ENCODE measurements around the gene TPT1. TPM values are rescaled to one million over a fixed set of nuclear protein-coding genes. Genes with fewer than 3 reads are reported as not detected.
"Not testable (repeated sequence)": the region's sequence is repeated elsewhere in the genome, so short reads cannot be mapped to it uniquely, and the experiment has no call there.

Gene TPT1
- 2,752 TPM for total RNA-seq

- peak; percentile 98 to 99 for DNase-seq (ENCODE audit: low spot score in 2 of 2)
- no peak for FAIRE-seq
Observed at GRCh38 chr13:45341034-45341798, at the start of gene TPT1. Gene TPT1, minus strand, starts transcription at chr13:45341183. Its CDS starts 114 bp downstream, at chr13:45341069.

GRCh38 chr13:45390348-45390747 is 49.4 kb upstream of the TPT1 start:
- FAIRE-seq = not testable (repeated sequence)

GRCh38 chr13:45388664-45389063 is 47.7 kb upstream of the TPT1 start:
- no peak for DNase-seq (ENCODE audit: low spot score in 2 of 2)
- no peak for FAIRE-seq

More at GRCh38 chr13:45390348-45390747, 49.4 kb upstream of the TPT1 start:
- DNase-seq (ENCODE audit: low spot score in 2 of 2) = not testable (repeated sequence)

- FAIRE-seq; DNase-seq (ENCODE audit: low spot score in 2 of 2): not testable (repeated sequence)
Observed at GRCh38 chr13:45386892-45387575, 46.1 kb upstream of the TPT1 start.

GRCh38 chr13:45385907-45386553 is 45.0 kb upstream of the TPT1 start:
- DNase-seq (ENCODE audit: low spot score in 2 of 2) = no peak

GRCh38 chr13:45385320-45385719 is 44.3 kb upstream of the TPT1 start:
- FAIRE-seq = no peak
- no peak for DNase-seq (ENCODE audit: low spot score in 2 of 2)

More at GRCh38 chr13:45385907-45386553, 45.0 kb upstream of the TPT1 start:
- no peak for FAIRE-seq

- no peak for DNase-seq (ENCODE audit: low spot score in 2 of 2)
- no peak for FAIRE-seq
Observed at GRCh38 chr13:45384474-45385174, 43.6 kb upstream of the TPT1 start.

- not testable (repeated sequence) for FAIRE-seq
Observed at GRCh38 chr13:45382739-45383138, 41.8 kb upstream of the TPT1 start.

GRCh38 chr13:45381196-45381595 is 40.2 kb upstream of the TPT1 start:
- DNase-seq (ENCODE audit: low spot score in 2 of 2) = no peak
- FAIRE-seq = no peak

More at GRCh38 chr13:45382739-45383138, 41.8 kb upstream of the TPT1 start:
- DNase-seq (ENCODE audit: low spot score in 2 of 2) = not testable (repeated sequence)

GRCh38 chr13:45380708-45381107 is 39.7 kb upstream of the TPT1 start:
- not testable (repeated sequence) for DNase-seq (ENCODE audit: low spot score in 2 of 2); FAIRE-seq

GRCh38 chr13:45379516-45379915 is 38.5 kb upstream of the TPT1 start:
- not testable (repeated sequence) for FAIRE-seq; DNase-seq (ENCODE audit: low spot score in 2 of 2)

- DNase-seq (ENCODE audit: low spot score in 2 of 2); FAIRE-seq: not testable (repeated sequence)
Observed at GRCh38 chr13:45378786-45379185, 37.8 kb upstream of the TPT1 start.

- DNase-seq (ENCODE audit: low spot score in 2 of 2); FAIRE-seq: not testable (repeated sequence)
Observed at GRCh38 chr13:45377314-45377713, 36.3 kb upstream of the TPT1 start.

- DNase-seq (ENCODE audit: low spot score in 2 of 2); FAIRE-seq: not testable (repeated sequence)
Observed at GRCh38 chr13:45376651-45377050, 35.7 kb upstream of the TPT1 start.

- FAIRE-seq = no peak
- DNase-seq (ENCODE audit: low spot score in 2 of 2) = no peak
Observed at GRCh38 chr13:45374917-45375316, 33.9 kb upstream of the TPT1 start.

- DNase-seq (ENCODE audit: low spot score in 2 of 2) (no peak), FAIRE-seq (no peak)
Observed at GRCh38 chr13:45373162-45373547, 32.2 kb upstream of the TPT1 start.

GRCh38 chr13:45372189-45373161 is 31.5 kb upstream of the TPT1 start:
- no peak for FAIRE-seq
- no peak for DNase-seq (ENCODE audit: low spot score in 2 of 2)

- FAIRE-seq (no peak), DNase-seq (ENCODE audit: low spot score in 2 of 2) (peak; percentile 47 to 76)
Observed at GRCh38 chr13:45370922-45371406, 30.0 kb upstream of the TPT1 start.

GRCh38 chr13:45369116-45369515 is 28.1 kb upstream of the TPT1 start:
- FAIRE-seq (no peak), DNase-seq (ENCODE audit: low spot score in 2 of 2) (no peak)
